Astrocyte of the cerebellum (primary cell): ENCODE data around the gene NDUFV1.
"Not testable (repeated sequence)": the region's sequence is repeated elsewhere in the genome, so short reads cannot be mapped to it uniquely, and the experiment has no call there.

Source experiments
- DNase-seq: peaks from one replicate; pipeline ENCODE4 v3.0.0-alpha.2; 2011; ENCODE audit warnings: low read depth
- H3K4me3 ChIP-seq: 2 replicates; pipeline ENCODE4 v1.5.1; 2011; ENCODE audit warnings: mild to moderate bottlenecking, low read depth, low read length, moderate library complexity
- CTCF ChIP-seq: IDR thresholded peaks from 2 replicates; pipeline ENCODE4 v1.5.1; 2012; ENCODE audit warnings: low read length, low read depth, moderate library complexity, mild to moderate bottlenecking; ENCODE audit errors: missing control alignments
- in situ Hi-C: cut with HindIII; loops from 2 replicates; pipeline ENCODE4 v1.10.0; 2017; ENCODE audit warnings: low sequenced_read_pairs

NDUFV1 gene

DNA sequence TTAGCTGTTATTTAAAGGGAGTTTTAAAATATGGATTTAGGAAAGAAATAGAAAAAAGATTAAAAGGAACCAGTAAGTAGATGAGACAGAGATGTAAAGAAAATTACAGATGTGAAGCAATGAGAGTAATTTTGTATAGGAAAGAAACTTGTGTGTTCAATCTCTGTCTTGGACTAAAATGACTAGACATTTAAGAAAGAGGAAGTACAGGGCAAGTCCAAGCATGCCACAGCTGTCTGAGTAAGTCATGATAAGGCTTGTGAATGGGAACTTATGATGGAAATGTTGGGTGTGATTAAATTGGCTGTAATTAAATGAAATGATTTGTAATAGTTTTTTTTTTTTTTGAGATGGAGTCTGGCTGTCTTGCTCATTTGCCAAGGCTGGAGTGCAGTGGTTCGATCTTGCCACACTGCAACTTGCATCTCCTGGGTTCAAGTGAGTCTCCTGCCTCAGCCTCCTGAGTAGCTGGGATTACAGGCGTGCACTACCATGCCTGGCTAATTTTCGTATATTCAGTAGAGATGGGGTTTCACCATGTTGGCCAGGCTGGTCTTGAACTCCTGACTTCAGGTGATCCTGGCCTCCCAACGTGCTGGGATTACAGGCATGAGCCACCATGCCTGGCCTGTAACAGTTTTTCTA is 49.7 kb downstream of the NDUFV1 start:
- no peak for TF ChIP-seq CTCF
- no peak overlapping the region for H3K4me3 ChIP-seq
- in situ Hi-C loops: no loop called here
- no peak for DNase-seq

GRCh38 chr11:67657300-67657699 is 50.6 kb downstream of the NDUFV1 start:
- in situ Hi-C loops: no loop called here
- DNase-seq: no peak
- no peak for TF ChIP-seq CTCF
- H3K4me3 ChIP-seq: no peak overlapping the region

GRCh38 chr11:67659651-67660165 is 53.0 kb downstream of the NDUFV1 start:
- in situ Hi-C loops, H3K4me3 ChIP-seq, DNase-seq: not testable (repeated sequence)

DNA sequence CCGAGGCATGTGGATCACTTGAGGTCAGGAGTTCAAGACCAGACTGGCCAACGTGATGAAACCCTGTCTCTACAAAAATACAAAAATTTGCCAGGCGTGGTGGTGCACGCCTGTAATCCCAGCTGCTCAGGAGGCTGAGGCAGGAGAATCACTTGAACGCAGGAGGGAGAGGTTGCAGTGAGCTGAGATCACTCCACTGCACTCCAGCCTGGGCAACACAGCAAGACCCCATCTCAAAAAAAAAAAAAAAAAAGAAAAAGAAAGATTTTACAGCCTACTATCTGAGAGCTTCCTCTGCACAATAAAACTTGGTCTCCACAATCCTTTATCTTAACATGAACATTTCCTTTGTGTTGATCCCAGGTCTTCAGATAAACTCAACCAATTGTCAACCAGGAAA is 54.0 kb downstream of the NDUFV1 start:
- DNase-seq, H3K4me3 ChIP-seq, in situ Hi-C loops: not testable (repeated sequence)
